ENCODE measurements around the gene HAO1. TPM values are rescaled to one million over a fixed set of nuclear protein-coding genes. Genes with fewer than 3 reads are reported as not detected.

The HAO1 gene
- total and polyA plus RNA-seq, 2 of the 4 experiments (the other 2 are of a cell fraction): not detected

GRCh38 chr20:7926323-7926722 lies 13.9 kb downstream of the HAO1 start:
- Histone ChIP-seq H3K27me3 (ENCODE audit: control insufficient read depth, insufficient read depth, low read length) (peaks cover 5% of the 10 kb centered on the region), H2BK20ac (ENCODE audit: low read depth, low read length) (peak overlapping the region; percentile 69; the same call in 1 of the 2 replicates), H3K9me1 (ENCODE audit: insufficient read depth, low read length) (no peaks in the 10 kb centered on the region), H4K5ac (ENCODE audit: low read depth, low read length) (no peak overlapping the region), H2AK9ac (replicated peaks; ENCODE audit: low read depth, low read length, poor library complexity) (no peak overlapping the region), H3K14ac (replicated peaks; ENCODE audit: low read depth, low read length) (no peak overlapping the region), H3K18ac (ENCODE audit: low read depth, low read length) (no peak overlapping the region), H4K20me1 (ENCODE audit: insufficient read depth, low read length) (no peaks in the 10 kb centered on the region), H4K91ac (ENCODE audit: insufficient read depth, low read depth, low read length) (no peak overlapping the region), H3K79me1 (ENCODE audit: low read depth in 1 of 2, low read length in 2 of 2) (no peaks in the 10 kb centered on the region), H3K9me3 (ENCODE audit: control insufficient read depth, insufficient read depth, low read length) (no peaks in the 10 kb centered on the region), H3K23ac (ENCODE audit: low read depth, low read length) (no peak overlapping the region), H3K56ac (ENCODE audit: extremely low read depth, insufficient read depth, low read length) (peak overlapping the region; percentile 13; the same call in 1 of the 2 replicates), H3K4me2 (ENCODE audit: low read depth, low read length) (no peak overlapping the region), H3K4me3 (ENCODE audit: insufficient read depth, low read depth, low read length) (no peak overlapping the region), H2BK15ac (ENCODE audit: low read depth, low read length) (peak overlapping the region; percentile 62; the same call in 2 of the 3 replicates), H3K4ac (ENCODE audit: low read depth, low read length) (no peak overlapping the region), H2BK120ac (ENCODE audit: low read depth, low read length) (peak overlapping the region; percentile 5), H2AFZ (replicated peaks; ENCODE audit: low read length, poor library complexity) (no peak overlapping the region), H2BK5ac (ENCODE audit: low read depth, low read length, poor library complexity, severe bottlenecking) (no peak overlapping the region), H2AK5ac (ENCODE audit: low read depth, low read length) (no peak overlapping the region), H3K9ac (ENCODE audit: low read depth, low read length) (no peak overlapping the region), H3K4me1 (ENCODE audit: control insufficient read depth, insufficient read depth, low read length) (no peaks in the 10 kb centered on the region), H3K36me3 (ENCODE audit: control insufficient read depth, insufficient read depth, low read length) (no peaks in the 10 kb centered on the region), H4K8ac (ENCODE audit: low read depth in 2 of 2, low read length in 2 of 2) (no peak overlapping the region), H3K27ac (ENCODE audit: insufficient read depth, low read length) (no peak overlapping the region)
- dilution Hi-C loops (cut with HindIII; ENCODE audit: low sequenced_read_pairs, unreplicated experiment) (no loop called here), intact Hi-C loops (cut with micrococcal nuclease) (loop anchor here (5.0 to 10.0 kb wide), 2 partner anchors 552 to 1159 kb away; partner anchors contain the start of gene BMP2), in situ Hi-C loops (cut with MboI; ENCODE audit: low sequenced_read_pairs) (no loop called here)
- no CpG with 5 or more reads among the region's 3 CpGs for WGBS, 2 experiments (ENCODE audit: extremely low coverage in 2 of 2, insufficient read length in 1 of 2)
- ChIA-PET POLR2A (ENCODE audit: unreplicated experiment) (no interaction called here), CTCF (interaction anchor here (0.6 to 1.4 kb wide), 9 partner anchors 10 to 1453 kb away, joined by 3 to 7 read pairs (median 4); no protein-coding TSS in a partner anchor)
- TF ChIP-seq MAZ (IDR thresholded peaks at IDR 0.05; ENCODE audit: borderline replicate concordance, low read depth, low read length): no peak
- no peak for TF ChIP-seq CHD1 (IDR thresholded peaks at IDR 0.05; ENCODE audit: low read depth, low read length)
- TF ChIP-seq, protein P1, sequence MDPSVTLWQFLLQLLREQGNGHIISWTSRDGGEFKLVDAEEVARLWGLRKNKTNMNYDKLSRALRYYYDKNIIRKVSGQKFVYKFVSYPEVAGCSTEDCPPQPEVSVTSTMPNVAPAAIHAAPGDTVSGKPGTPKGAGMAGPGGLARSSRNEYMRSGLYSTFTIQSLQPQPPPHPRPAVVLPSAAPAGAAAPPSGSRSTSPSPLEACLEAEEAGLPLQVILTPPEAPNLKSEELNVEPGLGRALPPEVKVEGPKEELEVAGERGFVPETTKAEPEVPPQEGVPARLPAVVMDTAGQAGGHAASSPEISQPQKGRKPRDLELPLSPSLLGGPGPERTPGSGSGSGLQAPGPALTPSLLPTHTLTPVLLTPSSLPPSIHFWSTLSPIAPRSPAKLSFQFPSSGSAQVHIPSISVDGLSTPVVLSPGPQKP (IDR thresholded peaks at IDR 0.05; ENCODE audit: borderline replicate concordance, low read depth, low read length): no peak
- TF ChIP-seq MAFK (IDR thresholded peaks at IDR 0.05; ENCODE audit: low read depth, low read length): no peak
- TF ChIP-seq SMC3 (IDR thresholded peaks at IDR 0.05; ENCODE audit: low read depth, low read length): no peak
- no peak for TF ChIP-seq NFE2L2 (IDR thresholded peaks at IDR 0.05; ENCODE audit: low read depth, low read length)
- TF ChIP-seq RCOR1 (IDR thresholded peaks at IDR 0.05; ENCODE audit: insufficient replicate concordance, low read length): no peak
- no peak for TF ChIP-seq MXI1 (IDR thresholded peaks at IDR 0.05; ENCODE audit: borderline replicate concordance, low read depth, low read length)
- TF ChIP-seq BHLHE40 (IDR thresholded peaks at IDR 0.05; ENCODE audit: low read depth, low read length): no peak
- no peak for TF ChIP-seq RAD21 (IDR thresholded peaks at IDR 0.05; ENCODE audit: low read length)
- TF ChIP-seq FOS (IDR thresholded peaks at IDR 0.05; ENCODE audit: low read depth, low read length): no peak
- TF ChIP-seq RFX5 (IDR thresholded peaks at IDR 0.05; ENCODE audit: low read depth, low read length): no peak
- TF ChIP-seq, protein P2, sequence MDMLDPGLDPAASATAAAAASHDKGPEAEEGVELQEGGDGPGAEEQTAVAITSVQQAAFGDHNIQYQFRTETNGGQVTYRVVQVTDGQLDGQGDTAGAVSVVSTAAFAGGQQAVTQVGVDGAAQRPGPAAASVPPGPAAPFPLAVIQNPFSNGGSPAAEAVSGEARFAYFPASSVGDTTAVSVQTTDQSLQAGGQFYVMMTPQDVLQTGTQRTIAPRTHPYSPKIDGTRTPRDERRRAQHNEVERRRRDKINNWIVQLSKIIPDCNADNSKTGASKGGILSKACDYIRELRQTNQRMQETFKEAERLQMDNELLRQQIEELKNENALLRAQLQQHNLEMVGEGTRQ (IDR thresholded peaks at IDR 0.05; ENCODE audit: low read depth, low read length): no peak
- TF ChIP-seq, protein P3, sequence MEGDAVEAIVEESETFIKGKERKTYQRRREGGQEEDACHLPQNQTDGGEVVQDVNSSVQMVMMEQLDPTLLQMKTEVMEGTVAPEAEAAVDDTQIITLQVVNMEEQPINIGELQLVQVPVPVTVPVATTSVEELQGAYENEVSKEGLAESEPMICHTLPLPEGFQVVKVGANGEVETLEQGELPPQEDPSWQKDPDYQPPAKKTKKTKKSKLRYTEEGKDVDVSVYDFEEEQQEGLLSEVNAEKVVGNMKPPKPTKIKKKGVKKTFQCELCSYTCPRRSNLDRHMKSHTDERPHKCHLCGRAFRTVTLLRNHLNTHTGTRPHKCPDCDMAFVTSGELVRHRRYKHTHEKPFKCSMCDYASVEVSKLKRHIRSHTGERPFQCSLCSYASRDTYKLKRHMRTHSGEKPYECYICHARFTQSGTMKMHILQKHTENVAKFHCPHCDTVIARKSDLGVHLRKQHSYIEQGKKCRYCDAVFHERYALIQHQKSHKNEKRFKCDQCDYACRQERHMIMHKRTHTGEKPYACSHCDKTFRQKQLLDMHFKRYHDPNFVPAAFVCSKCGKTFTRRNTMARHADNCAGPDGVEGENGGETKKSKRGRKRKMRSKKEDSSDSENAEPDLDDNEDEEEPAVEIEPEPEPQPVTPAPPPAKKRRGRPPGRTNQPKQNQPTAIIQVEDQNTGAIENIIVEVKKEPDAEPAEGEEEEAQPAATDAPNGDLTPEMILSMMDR (conservative IDR thresholded peaks at IDR 0.05; ENCODE audit: low read depth, low read length): no peak
- no peak for TF ChIP-seq CEBPB (IDR thresholded peaks at IDR 0.05; ENCODE audit: low read depth, low read length)
- TF ChIP-seq POLR2A (IDR thresholded peaks at IDR 0.05; ENCODE audit: low read depth, low read length): no peak
- no TSS peak for BruUV-seq (replicated peaks)
- no peak for ATAC-seq (ENCODE audit: low read depth)
- no peak for DNase-seq

Data from IMR-90 (cell line).